HepG2 (cell line): ENCODE data around the gene CPS1. TPM values are rescaled to one million over a fixed set of nuclear protein-coding genes. Genes with fewer than 3 reads are reported as not detected.
A peak's percentile ranks its signal among the peaks of the same experiment; 100 is the strongest.

Experiments used
- FOXA3 ChIP-seq: IDR thresholded peaks from 2 replicates; pipeline ENCODE4 v1.6.1; 2016; ENCODE audit warnings: missing genetic modification reagents, missing compliant biosample characterization
- GTF2F1 ChIP-seq: fragments of 150-350 bp; IDR thresholded peaks from 2 replicates; pipeline ENCODE4 v1.6.1; 2014; ENCODE audit warnings: low read length
- HMG20A ChIP-seq: IDR thresholded peaks from 2 replicates; pipeline ENCODE4 v1.6.1; 2016; ENCODE audit warnings: borderline replicate concordance
- HNF4A ChIP-seq: sonication (generic); formaldehyde crosslinking; IDR thresholded peaks from 2 replicates; pipeline ENCODE4 v1.4.0; 2020; ENCODE audit warnings: missing genetic modification reagents
- KAT7 ChIP-seq: IDR thresholded peaks from 2 replicates; pipeline ENCODE4 v1.6.1; 2018; ENCODE audit warnings: borderline replicate concordance, missing compliant biosample characterization
- MEIS2 ChIP-seq: sonication (generic); formaldehyde crosslinking; IDR thresholded peaks from 2 replicates; pipeline ENCODE4 v1.9.0; 2021; ENCODE audit warnings: mild to moderate bottlenecking, missing genetic modification reagents
- PHB2 ChIP-seq: fragments of 450-650 bp; IDR thresholded peaks from 2 replicates; pipeline ENCODE4 v1.6.1; 2018; ENCODE audit not compliant: partially characterized antibody
- RELA ChIP-seq: sonication (generic); formaldehyde crosslinking; IDR thresholded peaks from 2 replicates; pipeline ENCODE4 v1.4.0; 2020; ENCODE audit warnings: missing genetic modification reagents
- SRSF9 ChIP-seq: fragments of 200-400 bp; formaldehyde crosslinking; IDR thresholded peaks from 2 replicates; pipeline ENCODE4 v1.6.1; 2018; ENCODE audit warnings: borderline replicate concordance, mild to moderate bottlenecking, low read depth, low read length; ENCODE audit not compliant: insufficient read depth, poor library complexity, severe bottlenecking
- TAF15 ChIP-seq: fragments of 200-400 bp; formaldehyde crosslinking; IDR thresholded peaks from one replicate; pipeline ENCODE4 v1.6.1; 2018; ENCODE audit warnings: mild to moderate bottlenecking, low read depth, low read length; ENCODE audit not compliant: poor library complexity, severe bottlenecking
- TMF1 ChIP-seq: sonication (generic); formaldehyde crosslinking; IDR thresholded peaks from 2 replicates; pipeline ENCODE4 v1.8.1; 2022; ENCODE audit warnings: low read depth, missing genetic modification reagents
- ZFP36L1 ChIP-seq: sonication (generic); formaldehyde crosslinking; IDR thresholded peaks from 2 replicates; pipeline ENCODE4 v1.8.0; 2022; ENCODE audit warnings: mild to moderate bottlenecking, missing genetic modification reagents, moderate library complexity
- ZNF432 ChIP-seq: sonication (generic); formaldehyde crosslinking; IDR thresholded peaks from 2 replicates; pipeline ENCODE4 v1.5.0; 2020; ENCODE audit warnings: missing genetic modification reagents, mild to moderate bottlenecking, borderline replicate concordance
- ZNF446 ChIP-seq: sonication (generic); formaldehyde crosslinking; IDR thresholded peaks from 2 replicates; pipeline ENCODE4 v1.5.0; 2020; ENCODE audit warnings: mild to moderate bottlenecking, missing genetic modification reagents
- ZNF614 ChIP-seq: IDR thresholded peaks from 2 replicates; pipeline ENCODE4 v1.6.1; 2018; ENCODE audit warnings: missing biosample characterization, missing genetic modification reagents, inconsistent platforms, borderline replicate concordance
- ZNF746 ChIP-seq: sonication (generic); formaldehyde crosslinking; IDR thresholded peaks from 2 replicates; pipeline ENCODE4 v1.8.0; 2022; ENCODE audit warnings: mild to moderate bottlenecking, missing genetic modification reagents
- polyA plus RNA-seq, 8 experiments: library from polyadenylated mRNA; depleted of rRNA in 3 of 8; stranded (reverse) in 7 of 8; unstranded in 1 of 8; fragments of >200 nt; fragmentation: Illumina TruSeq in 4 of 8; extraction: Trizol in 4 of 8; gene quantifications; 2 replicates each; pipeline versions ENCODE4 v1.2.1 to v1.2.3, GENCODE V29; 2011 to 2016; ENCODE audit warnings: low read depth in 4 of 8, missing spikeins in 1 of 8, mixed read lengths in 1 of 8; ENCODE audit not compliant: insufficient read depth in 1 of 8
- total RNA-seq, 5 experiments: library from RNA; depleted of rRNA; stranded (reverse); fragments of >200 nt; fragmentation: Illumina TruSeq; extraction: Trizol; gene quantifications; 2 replicates each; pipeline ENCODE4 v1.2.3, GENCODE V29; 2016; ENCODE audit warnings: low read depth in 1 of 5
- TF ChIP-seq, protein P1 (sequence below): sonication (generic); formaldehyde crosslinking; IDR thresholded peaks from 2 replicates; pipeline ENCODE4 v1.4.0; 2020; ENCODE audit warnings: missing genetic modification reagents
- TF ChIP-seq, protein P2 (sequence below): IDR thresholded peaks from 2 replicates; pipeline ENCODE4 v1.6.1; 2016; ENCODE audit warnings: low read depth, borderline replicate concordance
- TF ChIP-seq, protein P3 (sequence below): sonication (generic); formaldehyde crosslinking; IDR thresholded peaks from 2 replicates; pipeline ENCODE4 v1.5.0; 2020; ENCODE audit warnings: missing genetic modification reagents, mild to moderate bottlenecking, borderline replicate concordance
- TF ChIP-seq, protein P4 (sequence below), 2 experiments: sonication (generic) in 1 of 2; formaldehyde crosslinking in 1 of 2; IDR thresholded peaks; 2 replicates each; pipeline versions ENCODE4 v1.5.1 to v1.6.1; 2011 to 2020; ENCODE audit warnings: borderline replicate concordance in 1 of 2, low read depth in 1 of 2, low read length in 1 of 2, mild to moderate bottlenecking in 1 of 2, missing genetic modification reagents in 1 of 2, moderate library complexity in 1 of 2
- TF ChIP-seq, protein P5 (sequence below): sonication (generic); formaldehyde crosslinking; IDR thresholded peaks from 2 replicates; pipeline ENCODE4 v1.4.0; 2020; ENCODE audit warnings: mild to moderate bottlenecking, low read depth, missing genetic modification reagents
- TF ChIP-seq, protein P6 (sequence below): sonication (generic); formaldehyde crosslinking; IDR thresholded peaks from 2 replicates; pipeline ENCODE4 v1.8.0; 2022; ENCODE audit warnings: mild to moderate bottlenecking, missing genetic modification reagents, moderate library complexity

Gene CPS1
- total and polyA plus RNA-seq, 2 of the 13 experiments (the other 11 are each of a cell fraction or from before 2014, with no cell fraction given): 24.4 to 51.7 TPM

DNA sequence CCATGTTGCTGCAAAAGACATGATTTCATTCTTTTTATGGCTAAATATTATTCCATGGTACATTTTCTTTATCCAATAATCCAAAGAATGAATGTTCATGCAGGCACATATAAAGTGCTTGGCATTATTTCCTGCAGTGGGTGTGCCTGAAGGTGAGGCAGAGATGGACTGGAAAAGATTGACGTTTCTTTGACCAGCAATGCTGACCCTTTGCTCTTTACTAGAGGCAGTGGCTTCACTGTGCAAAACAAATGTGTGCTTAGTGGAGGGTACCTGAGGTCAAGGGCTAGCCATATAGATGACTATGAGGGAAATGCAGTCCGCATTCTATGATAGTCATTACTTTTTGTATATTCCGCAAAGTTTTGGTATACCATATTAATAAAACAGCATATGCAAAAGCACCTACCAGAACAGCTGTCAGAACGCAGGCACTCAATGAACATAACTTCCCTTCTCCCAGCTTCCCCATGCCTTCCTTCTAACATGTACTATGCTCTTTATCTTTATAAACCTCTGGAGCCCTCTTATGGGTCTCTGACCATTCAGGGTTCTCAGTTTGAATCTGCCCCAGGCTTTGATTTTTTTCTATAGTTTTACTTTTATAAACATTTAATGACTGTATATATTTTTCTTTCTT lies 32.6 kb upstream of the CPS1 start (continued):
- TF ChIP-seq, protein P1, sequence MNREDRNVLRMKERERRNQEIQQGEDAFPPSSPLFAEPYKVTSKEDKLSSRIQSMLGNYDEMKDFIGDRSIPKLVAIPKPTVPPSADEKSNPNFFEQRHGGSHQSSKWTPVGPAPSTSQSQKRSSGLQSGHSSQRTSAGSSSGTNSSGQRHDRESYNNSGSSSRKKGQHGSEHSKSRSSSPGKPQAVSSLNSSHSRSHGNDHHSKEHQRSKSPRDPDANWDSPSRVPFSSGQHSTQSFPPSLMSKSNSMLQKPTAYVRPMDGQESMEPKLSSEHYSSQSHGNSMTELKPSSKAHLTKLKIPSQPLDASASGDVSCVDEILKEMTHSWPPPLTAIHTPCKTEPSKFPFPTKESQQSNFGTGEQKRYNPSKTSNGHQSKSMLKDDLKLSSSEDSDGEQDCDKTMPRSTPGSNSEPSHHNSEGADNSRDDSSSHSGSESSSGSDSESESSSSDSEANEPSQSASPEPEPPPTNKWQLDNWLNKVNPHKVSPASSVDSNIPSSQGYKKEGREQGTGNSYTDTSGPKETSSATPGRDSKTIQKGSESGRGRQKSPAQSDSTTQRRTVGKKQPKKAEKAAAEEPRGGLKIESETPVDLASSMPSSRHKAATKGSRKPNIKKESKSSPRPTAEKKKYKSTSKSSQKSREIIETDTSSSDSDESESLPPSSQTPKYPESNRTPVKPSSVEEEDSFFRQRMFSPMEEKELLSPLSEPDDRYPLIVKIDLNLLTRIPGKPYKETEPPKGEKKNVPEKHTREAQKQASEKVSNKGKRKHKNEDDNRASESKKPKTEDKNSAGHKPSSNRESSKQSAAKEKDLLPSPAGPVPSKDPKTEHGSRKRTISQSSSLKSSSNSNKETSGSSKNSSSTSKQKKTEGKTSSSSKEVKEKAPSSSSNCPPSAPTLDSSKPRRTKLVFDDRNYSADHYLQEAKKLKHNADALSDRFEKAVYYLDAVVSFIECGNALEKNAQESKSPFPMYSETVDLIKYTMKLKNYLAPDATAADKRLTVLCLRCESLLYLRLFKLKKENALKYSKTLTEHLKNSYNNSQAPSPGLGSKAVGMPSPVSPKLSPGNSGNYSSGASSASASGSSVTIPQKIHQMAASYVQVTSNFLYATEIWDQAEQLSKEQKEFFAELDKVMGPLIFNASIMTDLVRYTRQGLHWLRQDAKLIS (CRISPR knock-in tag): no peak
- TF ChIP-seq PHB2 (no peak), ZNF614 (CRISPR knock-in tag) (0 out of 2 replicates have a peak, but pooled peaks have one; percentile 32), RELA (no peak), MEIS2 (peak; percentile 89), ZFP36L1 (CRISPR knock-in tag) (no peak), KAT7 (no peak), HMG20A (CRISPR knock-in tag) (peak; percentile 76; the same call in 1 of the 2 replicates), TMF1 (CRISPR knock-in tag) (no peak), ZNF746 (CRISPR knock-in tag) (no peak), SRSF9 (no peak), TAF15 (no peak), ZNF432 (CRISPR knock-in tag) (no peak), ZNF446 (CRISPR knock-in tag) (no peak), HNF4A (CRISPR knock-in tag) (peak; percentile 88), FOXA3 (CRISPR knock-in tag) (peak; percentile 75), GTF2F1 (no peak)
- TF ChIP-seq, protein P2, sequence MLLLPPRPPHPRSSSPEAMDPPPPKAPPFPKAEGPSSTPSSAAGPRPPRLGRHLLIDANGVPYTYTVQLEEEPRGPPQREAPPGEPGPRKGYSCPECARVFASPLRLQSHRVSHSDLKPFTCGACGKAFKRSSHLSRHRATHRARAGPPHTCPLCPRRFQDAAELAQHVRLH (CRISPR knock-in tag): no peak; the same call in 1 of the 2 replicates
- TF ChIP-seq, protein P3, sequence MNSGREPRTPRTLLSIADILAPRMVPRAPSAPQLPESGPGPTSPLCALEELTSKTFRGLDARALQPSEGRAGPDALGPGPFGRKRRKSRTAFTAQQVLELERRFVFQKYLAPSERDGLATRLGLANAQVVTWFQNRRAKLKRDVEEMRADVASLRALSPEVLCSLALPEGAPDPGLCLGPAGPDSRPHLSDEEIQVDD: no peak
- TF ChIP-seq, protein P4, sequence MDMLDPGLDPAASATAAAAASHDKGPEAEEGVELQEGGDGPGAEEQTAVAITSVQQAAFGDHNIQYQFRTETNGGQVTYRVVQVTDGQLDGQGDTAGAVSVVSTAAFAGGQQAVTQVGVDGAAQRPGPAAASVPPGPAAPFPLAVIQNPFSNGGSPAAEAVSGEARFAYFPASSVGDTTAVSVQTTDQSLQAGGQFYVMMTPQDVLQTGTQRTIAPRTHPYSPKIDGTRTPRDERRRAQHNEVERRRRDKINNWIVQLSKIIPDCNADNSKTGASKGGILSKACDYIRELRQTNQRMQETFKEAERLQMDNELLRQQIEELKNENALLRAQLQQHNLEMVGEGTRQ (IDR thresholded peaks at IDR 0.05; ENCODE audit: low read depth, low read length): no peak
- TF ChIP-seq, protein P4 (CRISPR knock-in tag; IDR thresholded peaks at IDR 0.05; ENCODE audit: borderline replicate concordance): peak; percentile 8; the same call in 1 of the 2 replicates
- TF ChIP-seq, protein P5, sequence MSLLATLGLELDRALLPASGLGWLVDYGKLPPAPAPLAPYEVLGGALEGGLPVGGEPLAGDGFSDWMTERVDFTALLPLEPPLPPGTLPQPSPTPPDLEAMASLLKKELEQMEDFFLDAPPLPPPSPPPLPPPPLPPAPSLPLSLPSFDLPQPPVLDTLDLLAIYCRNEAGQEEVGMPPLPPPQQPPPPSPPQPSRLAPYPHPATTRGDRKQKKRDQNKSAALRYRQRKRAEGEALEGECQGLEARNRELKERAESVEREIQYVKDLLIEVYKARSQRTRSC (CRISPR knock-in tag): no peak
- TF ChIP-seq, protein P6, sequence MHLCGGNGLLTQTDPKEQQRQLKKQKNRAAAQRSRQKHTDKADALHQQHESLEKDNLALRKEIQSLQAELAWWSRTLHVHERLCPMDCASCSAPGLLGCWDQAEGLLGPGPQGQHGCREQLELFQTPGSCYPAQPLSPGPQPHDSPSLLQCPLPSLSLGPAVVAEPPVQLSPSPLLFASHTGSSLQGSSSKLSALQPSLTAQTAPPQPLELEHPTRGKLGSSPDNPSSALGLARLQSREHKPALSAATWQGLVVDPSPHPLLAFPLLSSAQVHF (CRISPR knock-in tag): no peak
